ENCODE results near the gene GRID2. TPM values are rescaled to one million over a fixed set of nuclear protein-coding genes. Genes with fewer than 3 reads are reported as not detected.

GRID2 gene
- total RNA-seq, 4 donors from 2014 or later, result 0.63 TPM; not detected in 3

- no peak for DNase-seq (ENCODE audit: low spot score in 2 of 2)
- WGBS, 2 donors, result 73 to 83% methylated on average over 1 of the region's 1 CpG
- no peak for TF ChIP-seq POLR2A (IDR thresholded peaks at IDR 0.05)
- no peak for TF ChIP-seq EP300 (IDR thresholded peaks at IDR 0.05)
- TF ChIP-seq CTCF (IDR thresholded peaks at IDR 0.05), result no peak
Observed at GRCh38 chr4:92679149-92679548, 375.4 kb downstream of the GRID2 start.

GRCh38 chr4:92714640-92715039 is 410.9 kb downstream of the GRID2 start:
- TF ChIP-seq POLR2A (IDR thresholded peaks at IDR 0.05), result no peak
- TF ChIP-seq EP300 (IDR thresholded peaks at IDR 0.05), result no peak
- TF ChIP-seq CTCF (IDR thresholded peaks at IDR 0.05), result no peak
- H3K4me3 ChIP-seq, result no peak overlapping the region
- no peak overlapping the region for H3K27ac ChIP-seq
- H3K9me3 ChIP-seq, result no peaks in the 10 kb centered on the region
- no peaks in the 10 kb centered on the region for H3K36me3 ChIP-seq
- H3K4me1 ChIP-seq, result no peaks in the 10 kb centered on the region
- H3K27me3 ChIP-seq, result no peaks in the 10 kb centered on the region
- 68 to 80% methylated on average over 3 of the region's 3 CpGs for WGBS, 2 donors
- DNase-seq (ENCODE audit: low spot score in 2 of 2), result no peak

More at GRCh38 chr4:92679149-92679548, 375.4 kb downstream of the GRID2 start:
- H3K27ac ChIP-seq, result no peak overlapping the region
- H3K4me3 ChIP-seq, result no peak overlapping the region
- H3K36me3 ChIP-seq, result no peaks in the 10 kb centered on the region
- H3K9me3 ChIP-seq, result no peaks in the 10 kb centered on the region
- H3K27me3 ChIP-seq, result no peaks in the 10 kb centered on the region
- H3K4me1 ChIP-seq, result no peaks in the 10 kb centered on the region

- no peaks in the 10 kb centered on the region for H3K4me1 ChIP-seq
- no peak overlapping the region for H3K27ac ChIP-seq
- no peaks in the 10 kb centered on the region for H3K27me3 ChIP-seq
- no peak for DNase-seq (ENCODE audit: low spot score in 2 of 2)
- H3K36me3 ChIP-seq, result no peaks in the 10 kb centered on the region
- no peak for TF ChIP-seq EP300 (IDR thresholded peaks at IDR 0.05)
- no peak overlapping the region for H3K4me3 ChIP-seq
- no peaks in the 10 kb centered on the region for H3K9me3 ChIP-seq
- 53 to 64% methylated on average over 1 of the region's 1 CpG for WGBS, 2 donors
Observed at GRCh38 chr4:92733231-92733630, 429.5 kb downstream of the GRID2 start.

- Histone ChIP-seq H3K27ac (no peak overlapping the region), H3K4me3 (no peak overlapping the region), H3K9me3 (no peaks in the 10 kb centered on the region), H3K27me3 (no peaks in the 10 kb centered on the region), H3K36me3 (no peaks in the 10 kb centered on the region), H3K4me1 (no peaks in the 10 kb centered on the region)
- WGBS, 2 donors, result 84 to 85% methylated on average over 2 of the region's 2 CpGs
- TF ChIP-seq EP300 (IDR thresholded peaks at IDR 0.05) (no peak), CTCF (IDR thresholded peaks at IDR 0.05) (no peak), POLR2A (IDR thresholded peaks at IDR 0.05) (no peak)
- no peak for DNase-seq (ENCODE audit: low spot score in 2 of 2)
Observed at GRCh38 chr4:92735025-92735665, 431.4 kb downstream of the GRID2 start.

- no peaks in the 10 kb centered on the region for H3K27me3 ChIP-seq
- no peaks in the 10 kb centered on the region for H3K36me3 ChIP-seq
- TF ChIP-seq CTCF (IDR thresholded peaks at IDR 0.05), result no peak
- no peak for TF ChIP-seq POLR2A (IDR thresholded peaks at IDR 0.05)
- no peak for TF ChIP-seq EP300 (IDR thresholded peaks at IDR 0.05)
Observed at GRCh38 chr4:92760433-92760832, 456.7 kb downstream of the GRID2 start.

GRCh38 chr4:92776080-92776479 is 472.3 kb downstream of the GRID2 start:
- no peak overlapping the region for H3K4me3 ChIP-seq
- no peaks in the 10 kb centered on the region for H3K36me3 ChIP-seq
- H3K27me3 ChIP-seq, result no peaks in the 10 kb centered on the region
- H3K4me1 ChIP-seq, result no peaks in the 10 kb centered on the region
- TF ChIP-seq POLR2A (IDR thresholded peaks at IDR 0.05) (no peak), CTCF (IDR thresholded peaks at IDR 0.05) (no peak), EP300 (IDR thresholded peaks at IDR 0.05) (no peak)
- 81 to 85% methylated on average over 3 of the region's 3 CpGs for WGBS, 2 donors
- no peak for DNase-seq (ENCODE audit: low spot score in 2 of 2)
- H3K9me3 ChIP-seq, result no peaks in the 10 kb centered on the region
- no peak overlapping the region for H3K27ac ChIP-seq

More at GRCh38 chr4:92760433-92760832, 456.7 kb downstream of the GRID2 start:
- no peak overlapping the region for H3K27ac ChIP-seq
- no peaks in the 10 kb centered on the region for H3K4me1 ChIP-seq
- no peaks in the 10 kb centered on the region for H3K9me3 ChIP-seq
- no peak for DNase-seq (ENCODE audit: low spot score in 2 of 2)
- H3K4me3 ChIP-seq, result no peak overlapping the region

All from tibial nerve (tissue), 4 donors.